H54 (cell line): ENCODE results near the gene UPK3A.

Experiments used
- DNase-seq: peaks from one replicate; pipeline ENCODE4 v3.0.0; 2011; ENCODE audit warnings: low spot score, mixed read lengths; ENCODE audit not compliant: insufficient read length
- FAIRE-seq: peaks from 3 replicates; lab custom pipeline; 2011; peaks lifted over from hg19 to GRCh38; lab: Jason Lieb, UNC
- POLR2A ChIP-seq: IDR thresholded peaks from 2 replicates; pipeline ENCODE4 v1.6.1; 2011; ENCODE audit warnings: low read depth, mild to moderate bottlenecking, low read length

Gene UPK3A

DNA sequence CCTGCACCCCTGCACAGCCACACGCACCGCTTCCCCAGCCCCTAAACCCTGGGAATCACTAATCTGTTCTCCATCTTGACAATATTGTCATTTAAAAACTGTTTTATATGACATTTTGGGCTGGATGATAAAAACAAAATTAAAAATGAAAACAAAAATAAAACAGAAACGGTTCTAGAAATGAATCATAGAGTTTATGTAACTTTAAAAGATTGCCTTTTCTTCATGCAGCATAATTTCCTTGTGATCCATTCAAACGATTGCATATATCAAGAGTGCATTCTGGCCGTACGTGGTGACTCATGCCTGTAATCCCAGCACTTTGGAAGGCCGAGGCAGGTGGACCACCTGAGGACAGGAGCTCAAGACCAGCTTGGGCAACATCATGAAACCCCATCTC is 18.4 kb downstream of the UPK3A start:
- DNase-seq (no peak), FAIRE-seq (no peak)
- no peak for TF ChIP-seq POLR2A

DNA sequence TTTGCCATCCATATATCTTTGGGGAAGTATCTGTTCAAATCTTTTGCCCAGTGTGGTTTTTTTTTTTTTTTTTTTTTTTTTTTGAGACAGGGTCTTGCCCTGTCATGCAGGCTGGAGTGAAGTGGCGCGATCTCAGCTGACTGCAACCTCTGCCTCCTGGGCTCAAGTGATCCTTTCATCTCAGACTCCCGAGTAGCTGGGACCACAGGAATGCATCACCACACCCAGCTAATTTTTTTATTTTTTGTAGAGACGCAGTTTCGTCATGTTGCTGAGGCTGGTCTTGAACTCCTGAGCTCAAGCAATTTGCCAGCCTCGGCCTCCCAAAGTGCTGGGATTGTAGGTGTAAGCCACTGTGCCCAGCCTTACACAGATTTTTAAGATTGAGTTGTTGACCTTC is 20.2 kb downstream of the UPK3A start:
- TF ChIP-seq POLR2A, result no peak
- DNase-seq (no peak), FAIRE-seq (no peak)

DNA sequence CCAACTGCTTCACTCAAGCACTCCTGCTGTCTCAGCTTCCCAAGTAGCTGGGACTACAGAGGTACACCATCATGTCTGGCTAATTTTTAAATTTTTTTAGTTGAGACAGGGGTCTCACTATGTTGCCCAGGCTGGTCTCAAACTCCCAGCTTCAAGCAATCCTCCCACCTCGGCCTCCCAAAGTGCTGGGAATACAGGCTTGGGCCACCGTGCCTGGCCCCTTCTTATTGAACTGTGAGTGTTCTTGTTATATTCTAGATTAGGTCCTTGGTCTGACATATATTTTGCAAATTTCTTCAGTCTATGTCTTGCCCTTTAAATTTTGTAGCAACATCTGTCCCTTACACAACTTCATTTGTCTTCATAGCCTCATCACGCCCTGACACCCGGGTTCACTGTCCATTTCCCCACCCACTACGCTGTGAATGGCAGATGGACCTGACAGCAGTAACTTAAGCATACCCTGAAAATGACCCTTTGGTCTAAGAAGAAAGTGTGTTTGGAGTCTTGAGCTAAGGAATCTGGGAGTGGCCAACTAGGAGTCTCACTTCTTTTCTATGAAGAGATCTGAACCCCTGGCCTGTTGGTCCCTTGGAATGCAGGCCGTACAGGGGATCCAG is 20.8 kb downstream of the UPK3A start:
- FAIRE-seq (no peak), DNase-seq (no peak)
- TF ChIP-seq POLR2A, result no peak

DNA sequence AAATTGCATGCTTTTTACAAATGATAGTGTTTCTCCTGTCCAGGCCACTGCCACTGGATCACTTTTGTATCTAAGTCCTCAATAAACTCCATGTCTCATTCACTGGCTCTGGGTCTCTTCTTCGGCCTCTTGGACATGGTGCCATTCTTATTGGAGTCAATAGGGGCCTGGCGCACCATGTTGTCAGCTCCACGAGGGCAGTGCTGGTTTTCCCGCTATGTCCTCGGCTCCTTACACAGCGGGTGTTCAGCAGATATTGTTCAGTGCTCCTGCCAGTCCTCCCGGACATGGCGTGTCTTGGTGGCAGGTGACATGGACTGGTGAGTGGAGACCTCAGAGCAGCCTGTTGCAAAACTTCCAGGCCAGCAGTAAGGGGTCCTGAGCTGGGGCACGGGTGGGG is 21.4 kb downstream of the UPK3A start:
- no peak for TF ChIP-seq POLR2A
- no peak for DNase-seq
- no peak for FAIRE-seq

DNA sequence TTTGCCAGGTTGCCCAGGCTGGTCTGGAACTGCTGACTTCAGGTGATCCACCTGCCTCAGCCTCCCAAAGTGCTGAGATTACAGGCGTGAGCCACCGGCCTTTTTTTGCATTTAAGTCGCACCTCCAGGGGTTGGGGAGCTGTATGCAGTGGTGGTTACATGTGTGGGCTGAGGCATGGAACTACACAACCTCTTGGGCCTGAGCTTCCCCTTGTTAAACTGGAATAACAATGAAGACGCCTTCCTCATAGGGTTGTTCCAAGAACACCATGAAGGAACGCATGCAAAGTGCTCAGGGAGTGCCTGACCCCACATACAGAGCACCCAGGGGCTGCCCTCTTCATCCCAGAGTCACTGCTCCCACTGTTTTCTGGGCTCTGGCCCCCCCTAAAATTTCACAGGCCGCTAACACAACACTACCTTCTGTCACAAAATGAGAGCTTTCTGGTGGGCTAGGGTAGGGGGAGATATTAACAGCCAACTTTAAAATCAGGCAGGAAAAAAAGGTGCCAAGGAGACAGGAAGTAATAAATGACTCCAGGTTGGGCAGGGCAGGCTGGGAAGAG is 23.7 kb downstream of the UPK3A start:
- DNase-seq (no peak), FAIRE-seq (no peak)
- no peak for TF ChIP-seq POLR2A

DNA sequence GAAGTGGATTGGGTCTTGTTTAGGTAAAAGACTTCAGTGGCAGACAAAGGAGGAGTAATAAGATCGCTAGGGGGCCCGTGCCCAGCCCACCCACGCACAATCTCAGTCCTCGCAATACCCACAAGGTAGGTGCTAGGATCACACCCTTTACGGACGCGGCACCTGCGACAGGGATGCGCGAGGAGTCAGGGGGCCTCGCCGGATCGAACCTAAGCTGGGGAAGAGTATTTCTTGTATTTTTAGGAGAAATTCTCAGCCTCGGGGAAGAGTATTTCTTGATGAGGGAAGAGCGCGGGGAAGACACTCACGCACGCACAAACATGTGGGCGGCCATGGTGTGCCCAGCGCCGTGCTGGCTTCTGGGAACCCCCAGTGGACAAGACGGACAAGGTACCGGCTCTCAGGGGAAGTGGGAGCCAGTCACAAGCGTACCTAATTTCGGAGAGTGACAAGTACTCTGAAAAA is 24.2 kb downstream of the UPK3A start:
- no peak for TF ChIP-seq POLR2A
- no peak for FAIRE-seq
- no peak for DNase-seq

DNA sequence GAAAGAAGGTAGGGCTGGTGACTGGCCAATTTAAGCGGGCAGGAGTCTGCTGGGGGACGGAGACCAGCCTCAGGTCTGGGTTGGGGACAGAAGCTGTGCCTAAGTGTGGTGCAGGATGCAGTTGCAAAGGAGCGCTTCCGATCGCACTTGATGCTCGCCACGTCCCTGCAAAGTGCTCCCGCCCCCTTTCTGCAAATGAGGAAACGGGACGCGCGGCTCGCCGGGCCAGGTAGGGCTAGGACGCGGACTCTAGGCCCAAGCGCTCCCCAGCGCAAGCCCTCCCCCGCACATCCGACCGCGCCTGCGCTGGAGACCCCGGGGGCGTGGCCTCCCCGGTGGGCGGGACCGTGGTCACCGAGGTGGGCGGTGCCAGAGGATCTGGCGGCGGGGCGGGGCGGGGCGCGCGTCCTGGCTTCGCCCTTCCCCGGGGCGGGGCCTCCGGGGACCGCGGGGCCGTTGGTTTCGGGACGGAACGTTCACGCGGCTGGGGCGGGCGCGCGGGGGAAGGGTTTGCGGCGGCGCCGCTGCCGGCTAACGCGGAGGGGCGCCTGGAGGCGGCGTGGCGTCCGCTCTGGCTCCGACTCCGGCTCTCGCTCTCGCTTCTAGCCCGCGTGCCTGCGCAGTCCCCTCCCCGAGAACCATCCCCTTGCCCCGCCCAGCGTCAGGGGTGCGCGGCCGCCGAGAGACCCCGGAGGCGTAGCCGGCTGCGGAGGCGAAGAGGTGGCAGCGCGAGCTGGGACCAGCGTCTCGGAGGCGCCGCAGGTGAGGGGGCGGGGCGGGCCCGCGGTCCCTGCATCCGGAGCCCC is 24.9 kb downstream of the UPK3A start, which contains the start of gene FAM118A:
Gene FAM118A, plus strand, starts transcription at position 513 of the 806 bp plus-strand sequence. CDS start 12,446 bp downstream, outside the sequence.
- DNase-seq, result peak; percentile 65
- no peak for FAIRE-seq
- TF ChIP-seq POLR2A, result peak; percentile 56

DNA sequence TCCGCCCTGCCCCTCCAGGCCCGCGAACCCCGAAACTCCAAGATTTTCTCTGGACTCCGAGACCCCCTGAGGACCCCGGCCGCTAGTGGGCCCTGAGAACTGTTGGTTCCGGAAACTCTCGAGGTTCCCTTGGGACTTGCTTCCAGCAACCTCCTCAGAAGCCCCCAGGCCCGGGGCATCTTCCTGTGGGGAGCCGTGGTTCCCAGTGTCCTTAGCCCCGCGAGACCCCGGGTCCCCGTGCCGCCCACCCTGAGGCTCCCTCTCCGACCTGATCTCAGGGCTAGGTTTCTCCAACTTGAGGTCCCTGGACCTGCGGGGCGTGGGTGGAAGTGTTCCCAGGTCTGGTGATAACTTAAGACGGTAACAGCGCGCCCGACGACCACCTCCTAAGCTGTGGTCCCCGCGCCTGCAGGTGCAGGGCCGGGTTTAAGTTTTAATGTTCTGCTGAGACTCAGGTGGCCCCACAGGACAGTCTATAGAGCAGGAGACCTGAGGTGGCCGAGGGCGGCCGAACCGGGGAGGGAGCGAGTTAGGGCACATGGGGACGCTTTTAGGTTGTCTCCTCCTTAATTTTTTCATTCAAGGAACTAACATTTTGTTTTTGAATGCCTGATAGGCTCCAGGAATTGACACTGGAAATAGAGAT is 25.7 kb downstream of the UPK3A start:
- FAIRE-seq (no peak), DNase-seq (no peak)
- no peak for TF ChIP-seq POLR2A

DNA sequence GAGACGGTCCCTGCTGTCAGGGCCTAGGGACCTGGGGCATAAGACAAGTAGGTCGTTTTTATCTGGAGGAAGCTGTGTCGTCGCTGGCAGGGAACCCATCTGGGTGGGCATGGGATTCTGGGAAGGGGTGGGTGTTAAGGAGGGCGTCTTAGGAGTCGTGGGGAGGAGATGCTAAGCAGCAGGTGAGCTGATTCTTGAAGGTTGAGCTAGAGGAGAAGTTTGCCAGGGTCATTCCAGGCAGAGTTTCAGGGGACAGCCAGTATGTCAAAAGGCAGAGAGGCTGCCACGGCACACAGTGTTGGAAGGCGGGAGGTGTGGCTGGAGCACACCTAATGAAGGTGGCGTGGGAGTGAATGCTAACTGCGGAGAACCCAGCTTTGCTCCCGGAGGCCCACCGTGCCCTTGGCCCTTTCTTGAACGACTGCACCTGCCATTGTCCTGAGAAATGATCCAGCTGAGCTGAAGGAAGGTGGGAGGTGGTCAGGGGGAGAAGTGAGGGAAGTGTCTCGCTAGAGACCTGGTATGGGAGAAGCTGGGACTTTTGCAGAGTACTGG is 26.3 kb downstream of the UPK3A start:
- FAIRE-seq (no peak), DNase-seq (no peak)
- no peak for TF ChIP-seq POLR2A

DNA sequence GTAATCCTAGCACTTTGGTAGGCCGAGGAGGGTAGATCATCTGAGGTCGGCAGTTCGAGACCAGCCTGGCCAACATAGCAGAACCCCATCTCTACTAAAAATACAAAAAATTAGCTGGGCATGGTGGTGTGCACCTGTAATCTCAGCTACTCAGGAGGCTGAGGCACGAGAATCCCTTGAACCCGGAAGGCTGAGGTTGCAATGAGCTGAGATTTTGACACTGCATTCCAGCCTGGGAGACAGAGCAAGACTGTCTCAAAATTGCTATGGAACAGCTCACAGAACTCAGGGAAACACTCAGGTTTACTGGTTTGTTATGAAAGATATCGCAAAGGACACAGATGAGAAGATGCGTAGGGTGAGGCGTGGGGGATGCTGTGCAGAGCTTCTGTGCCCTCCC is 27.7 kb downstream of the UPK3A start:
- no peak for DNase-seq
- no peak for TF ChIP-seq POLR2A
- FAIRE-seq, result no peak

DNA sequence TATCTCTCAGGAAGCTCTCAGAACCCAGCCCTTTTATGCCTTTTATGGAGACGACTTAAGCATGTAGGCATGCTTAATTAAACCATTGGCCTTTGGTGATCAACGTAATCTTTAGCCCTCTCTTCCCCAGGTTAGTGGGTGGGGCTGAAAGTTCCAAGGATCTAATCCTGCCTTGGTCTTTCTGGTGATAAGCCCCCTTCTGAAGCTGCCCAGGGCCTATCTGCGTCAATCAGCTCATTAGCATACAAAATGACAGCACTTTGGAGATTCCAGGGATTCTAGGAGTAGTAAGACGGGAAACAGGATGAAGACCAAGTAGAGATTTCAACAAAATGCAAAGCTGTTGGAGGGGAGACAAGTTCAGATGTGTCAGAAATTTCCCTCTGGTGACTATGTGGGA is 28.1 kb downstream of the UPK3A start:
- DNase-seq (no peak), FAIRE-seq (no peak)
- TF ChIP-seq POLR2A, result no peak

DNA sequence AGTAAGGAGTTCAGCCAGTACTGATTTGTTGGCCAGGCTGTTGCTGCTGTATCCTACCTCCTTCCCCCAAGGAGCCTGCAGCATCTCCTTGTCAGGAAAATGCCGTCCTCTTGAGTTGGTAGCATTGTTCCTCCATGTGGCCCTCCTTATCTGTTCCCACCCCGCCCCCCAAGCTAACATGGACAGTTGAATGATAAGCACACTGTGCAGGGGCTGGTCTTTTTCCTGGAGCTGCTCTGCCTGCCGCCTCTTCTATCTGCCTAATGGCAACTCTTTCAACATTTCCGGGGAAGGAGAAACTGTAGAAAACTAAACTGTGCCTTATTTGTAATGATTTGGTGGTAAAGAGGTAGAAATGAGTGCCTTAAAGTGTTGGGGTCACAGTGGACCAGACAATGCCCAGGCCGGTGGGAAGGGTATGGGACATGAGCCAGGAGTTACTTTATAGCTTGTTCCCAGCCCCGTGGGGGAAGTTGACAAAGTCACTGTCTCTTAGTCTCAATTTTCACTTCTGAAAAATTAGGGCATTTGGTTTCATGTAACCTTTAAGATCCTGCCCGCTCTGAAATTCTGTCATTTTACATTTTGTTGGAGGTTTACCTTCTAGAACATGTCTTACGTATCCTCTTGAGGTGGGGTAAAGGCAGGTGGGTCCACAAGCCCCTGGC is 29.4 kb downstream of the UPK3A start:
- DNase-seq, result no peak
- no peak for TF ChIP-seq POLR2A
- FAIRE-seq, result no peak

DNA sequence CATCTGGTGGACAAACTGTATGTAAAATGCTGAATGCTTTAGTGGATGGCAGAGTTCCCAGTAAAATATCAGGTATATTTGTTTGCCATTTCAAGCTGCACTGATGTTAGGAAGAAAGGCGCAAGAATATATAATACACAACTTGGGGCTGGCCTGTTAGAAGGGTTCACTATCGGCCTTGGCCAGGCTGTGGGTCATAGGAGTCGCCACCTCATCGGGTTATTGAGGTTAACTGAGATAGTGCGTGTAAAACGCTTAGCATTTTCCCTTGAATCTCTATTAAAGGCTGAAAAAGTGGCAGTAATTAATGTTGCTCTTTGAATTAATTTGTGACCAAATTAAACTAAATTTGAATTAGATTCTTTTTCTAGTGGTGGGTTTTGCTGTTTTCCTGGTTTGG is 30.0 kb downstream of the UPK3A start:
- DNase-seq (no peak), FAIRE-seq (no peak)
- no peak for TF ChIP-seq POLR2A
